Measurements from ENCODE around the gene TAS2R4. TPM values are rescaled to one million over a fixed set of nuclear protein-coding genes. Genes with fewer than 3 reads are reported as not detected.

TAS2R4 gene
- total RNA-seq, 1 experiment from 2014 or later: 0.72 TPM

- TF ChIP-seq ZBTB43 (CRISPR knock-in tag; IDR thresholded peaks at IDR 0.05) (no peak), ZNF532 (CRISPR knock-in tag; IDR thresholded peaks at IDR 0.05; ENCODE audit: borderline replicate concordance) (no peak), SOX15 (CRISPR knock-in tag; IDR thresholded peaks at IDR 0.05) (no peak), SMAD3 (CRISPR knock-in tag; IDR thresholded peaks at IDR 0.05; ENCODE audit: borderline replicate concordance) (no peak), ZNF671 (CRISPR knock-in tag; IDR thresholded peaks at IDR 0.05) (no peak), ATF1 (CRISPR knock-in tag; IDR thresholded peaks at IDR 0.05) (no peak), JAZF1 (CRISPR knock-in tag; IDR thresholded peaks at IDR 0.05) (no peak), E2F1 (CRISPR knock-in tag; IDR thresholded peaks at IDR 0.05) (no peak)
Observed at GRCh38 chr7:141742229-141742628, 34.2 kb upstream of the TAS2R4 start (continued).

- peaks cover 79% of the 10 kb centered on the region for H3K36me3 Mint-ChIP-seq
Observed at GRCh38 chr7:141744131-141744530, 32.3 kb upstream of the TAS2R4 start.

More at GRCh38 chr7:141744131-141744530, 32.3 kb upstream of the TAS2R4 start:
- no peak overlapping the region for H3K27ac Mint-ChIP-seq
- TF ChIP-seq USF2 (CRISPR knock-in tag; IDR thresholded peaks at IDR 0.05) (no peak), PRRX2 (CRISPR knock-in tag; IDR thresholded peaks at IDR 0.05) (no peak), E2F5 (CRISPR knock-in tag; IDR thresholded peaks at IDR 0.05) (no peak), IRF2 (CRISPR knock-in tag; IDR thresholded peaks at IDR 0.05; ENCODE audit: borderline replicate concordance, low read depth) (no peak), NFYB (CRISPR knock-in tag; conservative IDR thresholded peaks at IDR 0.05; ENCODE audit: low read depth) (no peak), ATF6 (CRISPR knock-in tag; IDR thresholded peaks at IDR 0.05) (no peak), ATF1 (CRISPR knock-in tag; IDR thresholded peaks at IDR 0.05) (no peak), EMX1 (CRISPR knock-in tag; IDR thresholded peaks at IDR 0.05) (no peak), ZNF263 (CRISPR knock-in tag; IDR thresholded peaks at IDR 0.05; ENCODE audit: low read depth) (no peak), MXD4 (CRISPR knock-in tag; IDR thresholded peaks at IDR 0.05; ENCODE audit: borderline replicate concordance) (no peak), SP1 (CRISPR knock-in tag; conservative IDR thresholded peaks at IDR 0.05) (no peak), SOX15 (CRISPR knock-in tag; IDR thresholded peaks at IDR 0.05) (no peak), JUN (CRISPR knock-in tag; IDR thresholded peaks at IDR 0.05) (no peak), HMGA2 (CRISPR knock-in tag; IDR thresholded peaks at IDR 0.05) (no peak), RORB (CRISPR knock-in tag; IDR thresholded peaks at IDR 0.05) (no peak), ZBTB43 (CRISPR knock-in tag; IDR thresholded peaks at IDR 0.05) (no peak), ERG (CRISPR knock-in tag; IDR thresholded peaks at IDR 0.05) (no peak)
- no peak for DNase-seq (ENCODE audit: low spot score)
- ATAC-seq: no peak
- no peaks in the 10 kb centered on the region for H3K27me3 Mint-ChIP-seq (ENCODE audit: low read depth)
- H3K4me3 Mint-ChIP-seq: no peak overlapping the region
- ChIA-PET POLR2A (no interaction called here), CTCF (no interaction called here)
- no peaks in the 10 kb centered on the region for H3K9me3 Mint-ChIP-seq
- H3K4me1 Mint-ChIP-seq: peaks cover 8% of the 10 kb centered on the region

All from WTC11 (cell line).